ENCODE measurements around the gene PCDH17.

The PCDH17 gene

DNA sequence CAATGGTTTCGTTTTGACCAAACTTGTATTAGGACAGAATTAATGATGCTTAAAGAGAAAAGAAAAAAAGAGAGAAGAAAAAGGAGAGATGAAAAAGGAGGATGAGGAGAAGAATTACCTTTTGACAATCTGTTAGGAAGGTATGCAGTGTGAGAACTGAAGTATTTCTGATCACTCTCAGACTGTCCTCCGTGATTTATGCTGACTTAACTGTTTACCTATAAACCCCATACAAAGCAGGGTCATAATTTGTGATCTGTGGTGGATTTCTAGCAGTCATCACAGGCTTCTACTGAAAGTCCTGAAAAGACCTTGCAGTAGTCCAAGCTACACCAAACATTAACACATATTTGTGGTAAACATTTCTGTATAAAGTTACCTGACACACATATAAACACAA is 93.9 kb downstream of the PCDH17 start:
- Histone ChIP-seq H3K27me3 (ENCODE audit: insufficient read depth, poor library complexity, severe bottlenecking) (peaks cover 24% of the 10 kb centered on the region), H3K36me3 (ENCODE audit: low read depth) (no peaks in the 10 kb centered on the region), H3K4me1 (ENCODE audit: insufficient read depth, poor library complexity, severe bottlenecking) (no peaks in the 10 kb centered on the region), H3K9me3 (ENCODE audit: severe bottlenecking) (no peaks in the 10 kb centered on the region), H3K4me3 (ENCODE audit: severe bottlenecking) (no peak overlapping the region), H3K27ac (ENCODE audit: poor library complexity, severe bottlenecking) (no peak overlapping the region)
- TF ChIP-seq, protein P1, sequence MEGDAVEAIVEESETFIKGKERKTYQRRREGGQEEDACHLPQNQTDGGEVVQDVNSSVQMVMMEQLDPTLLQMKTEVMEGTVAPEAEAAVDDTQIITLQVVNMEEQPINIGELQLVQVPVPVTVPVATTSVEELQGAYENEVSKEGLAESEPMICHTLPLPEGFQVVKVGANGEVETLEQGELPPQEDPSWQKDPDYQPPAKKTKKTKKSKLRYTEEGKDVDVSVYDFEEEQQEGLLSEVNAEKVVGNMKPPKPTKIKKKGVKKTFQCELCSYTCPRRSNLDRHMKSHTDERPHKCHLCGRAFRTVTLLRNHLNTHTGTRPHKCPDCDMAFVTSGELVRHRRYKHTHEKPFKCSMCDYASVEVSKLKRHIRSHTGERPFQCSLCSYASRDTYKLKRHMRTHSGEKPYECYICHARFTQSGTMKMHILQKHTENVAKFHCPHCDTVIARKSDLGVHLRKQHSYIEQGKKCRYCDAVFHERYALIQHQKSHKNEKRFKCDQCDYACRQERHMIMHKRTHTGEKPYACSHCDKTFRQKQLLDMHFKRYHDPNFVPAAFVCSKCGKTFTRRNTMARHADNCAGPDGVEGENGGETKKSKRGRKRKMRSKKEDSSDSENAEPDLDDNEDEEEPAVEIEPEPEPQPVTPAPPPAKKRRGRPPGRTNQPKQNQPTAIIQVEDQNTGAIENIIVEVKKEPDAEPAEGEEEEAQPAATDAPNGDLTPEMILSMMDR (IDR thresholded peaks at IDR 0.05; ENCODE audit: poor library complexity, severe bottlenecking): no peak
- ATAC-seq (ENCODE audit: low read depth) (no peak), DNase-seq (ENCODE audit: low spot score) (no peak)

DNA sequence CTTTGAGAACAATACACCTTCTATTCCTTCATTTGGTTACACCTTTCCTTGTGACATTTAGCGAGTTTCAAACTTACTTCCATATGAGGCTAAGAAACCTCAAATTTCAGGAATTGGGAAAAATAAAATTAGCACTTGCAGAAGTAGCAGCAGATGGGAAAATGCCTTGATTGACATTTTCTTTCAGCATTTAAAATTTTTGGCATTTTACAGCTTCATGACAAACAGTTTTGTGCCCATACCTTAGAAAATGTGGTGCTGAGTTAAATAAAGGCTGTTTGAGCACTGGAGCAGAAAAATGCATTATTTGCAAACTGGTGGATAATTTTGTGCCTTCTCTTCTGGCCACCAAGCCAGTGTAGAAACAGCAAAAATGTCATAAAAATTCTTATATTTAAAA is 95.4 kb downstream of the PCDH17 start:
- H3K27ac ChIP-seq (ENCODE audit: poor library complexity, severe bottlenecking): no peak overlapping the region
- H3K4me3 ChIP-seq (ENCODE audit: severe bottlenecking): no peak overlapping the region
- H3K4me1 ChIP-seq (ENCODE audit: insufficient read depth, poor library complexity, severe bottlenecking): no peaks in the 10 kb centered on the region
- H3K9me3 ChIP-seq (ENCODE audit: severe bottlenecking): no peaks in the 10 kb centered on the region
- ATAC-seq (ENCODE audit: low read depth): no peak
- peaks cover 26% of the 10 kb centered on the region for H3K27me3 ChIP-seq (ENCODE audit: insufficient read depth, poor library complexity, severe bottlenecking)
- no peaks in the 10 kb centered on the region for H3K36me3 ChIP-seq (ENCODE audit: low read depth)
- DNase-seq (ENCODE audit: low spot score): no peak
- TF ChIP-seq, protein P1 (IDR thresholded peaks at IDR 0.05; ENCODE audit: poor library complexity, severe bottlenecking): no peak

DNA sequence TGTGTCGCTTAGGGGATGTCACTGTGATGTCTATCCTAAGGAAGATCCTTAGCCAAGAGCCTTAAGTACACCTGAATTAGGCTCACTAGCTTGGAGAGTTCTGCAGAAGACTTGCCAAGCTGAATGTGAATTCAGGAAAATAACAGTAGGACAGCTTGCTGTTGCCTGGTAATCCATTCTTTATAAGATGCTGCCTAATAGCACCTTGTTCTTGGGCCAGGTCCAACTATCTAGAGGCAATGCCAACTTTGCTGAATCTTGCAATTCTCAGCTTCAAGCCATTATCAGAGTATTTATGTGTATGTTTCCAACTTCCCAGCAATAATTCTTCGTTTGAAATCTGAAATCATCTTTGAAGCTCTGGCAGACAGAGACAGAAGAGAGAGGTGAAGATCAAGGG is 102.8 kb downstream of the PCDH17 start:
- H3K27ac ChIP-seq (ENCODE audit: poor library complexity, severe bottlenecking): no peak overlapping the region
- no peak overlapping the region for H3K4me3 ChIP-seq (ENCODE audit: severe bottlenecking)
- no peaks in the 10 kb centered on the region for H3K9me3 ChIP-seq (ENCODE audit: severe bottlenecking)
- H3K4me1 ChIP-seq (ENCODE audit: insufficient read depth, poor library complexity, severe bottlenecking): no peaks in the 10 kb centered on the region
- H3K27me3 ChIP-seq (ENCODE audit: insufficient read depth, poor library complexity, severe bottlenecking): peaks cover 12% of the 10 kb centered on the region
- TF ChIP-seq, protein P1 (IDR thresholded peaks at IDR 0.05; ENCODE audit: poor library complexity, severe bottlenecking): no peak
- no peaks in the 10 kb centered on the region for H3K36me3 ChIP-seq (ENCODE audit: low read depth)
- DNase-seq (ENCODE audit: low spot score): no peak
- ATAC-seq (ENCODE audit: low read depth): no peak

DNA sequence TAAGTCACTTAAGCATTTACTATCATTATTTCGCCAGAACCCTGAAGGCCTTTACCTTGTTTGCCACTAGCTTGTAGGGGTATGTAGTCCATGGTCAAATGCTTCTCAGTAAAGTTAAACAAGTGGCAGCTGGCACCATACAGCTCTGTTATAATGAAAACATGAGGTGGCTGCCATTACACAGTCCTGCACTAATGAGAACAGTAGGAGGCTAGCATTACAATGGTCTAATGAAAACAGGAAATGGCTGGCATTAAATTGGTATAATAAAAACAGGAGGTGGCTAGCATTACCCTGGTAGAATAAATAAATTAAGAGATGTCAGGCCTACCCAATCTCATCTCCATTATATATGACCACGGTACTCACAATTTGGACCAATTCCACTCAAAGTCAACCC is 107.5 kb downstream of the PCDH17 start:
- H3K4me1 ChIP-seq (ENCODE audit: insufficient read depth, poor library complexity, severe bottlenecking): no peaks in the 10 kb centered on the region
- H3K9me3 ChIP-seq (ENCODE audit: severe bottlenecking): no peaks in the 10 kb centered on the region
- H3K27me3 ChIP-seq (ENCODE audit: insufficient read depth, poor library complexity, severe bottlenecking): peaks cover 7% of the 10 kb centered on the region
- DNase-seq (ENCODE audit: low spot score): no peak
- TF ChIP-seq, protein P1 (IDR thresholded peaks at IDR 0.05; ENCODE audit: poor library complexity, severe bottlenecking): no peak
- no peak for ATAC-seq (ENCODE audit: low read depth)
- no peak overlapping the region for H3K4me3 ChIP-seq (ENCODE audit: severe bottlenecking)
- H3K36me3 ChIP-seq (ENCODE audit: low read depth): no peaks in the 10 kb centered on the region
- H3K27ac ChIP-seq (ENCODE audit: poor library complexity, severe bottlenecking): no peak overlapping the region

DNA sequence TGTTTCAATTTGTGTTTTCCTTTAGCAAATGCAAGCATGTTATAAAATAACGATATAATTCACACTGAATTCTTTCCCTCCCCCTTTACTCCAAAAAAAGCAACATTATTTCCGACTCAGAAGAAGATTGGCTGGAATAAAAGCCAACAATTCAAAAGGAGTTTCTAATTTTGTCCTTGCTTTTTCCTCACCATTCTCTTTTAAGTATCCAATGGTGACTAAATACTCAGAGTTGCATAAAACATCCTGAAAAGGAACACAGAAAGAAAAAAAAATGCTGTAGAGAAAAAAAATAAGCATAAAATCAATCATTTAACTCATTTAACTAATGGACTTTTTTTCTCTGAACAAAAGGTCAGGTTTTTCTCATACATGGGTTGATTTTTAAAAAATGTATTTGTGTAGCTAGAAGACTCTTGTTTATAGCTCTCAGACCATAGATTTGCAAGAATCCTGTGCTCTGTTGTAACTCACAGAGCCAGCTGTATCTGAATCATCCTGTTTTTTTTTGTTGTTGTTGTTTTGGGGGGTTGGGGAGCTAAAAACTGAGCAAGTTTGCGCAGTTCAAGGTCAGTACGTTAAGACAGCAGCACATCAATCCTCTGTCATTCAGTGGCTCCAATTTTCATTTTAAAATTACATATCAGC is 108.1 kb downstream of the PCDH17 start:
- no peak overlapping the region for H3K4me3 ChIP-seq (ENCODE audit: severe bottlenecking)
- no peak overlapping the region for H3K27ac ChIP-seq (ENCODE audit: poor library complexity, severe bottlenecking)
- TF ChIP-seq, protein P1 (IDR thresholded peaks at IDR 0.05; ENCODE audit: poor library complexity, severe bottlenecking): no peak
- ATAC-seq (ENCODE audit: low read depth): no peak
- no peaks in the 10 kb centered on the region for H3K9me3 ChIP-seq (ENCODE audit: severe bottlenecking)
- H3K36me3 ChIP-seq (ENCODE audit: low read depth): no peaks in the 10 kb centered on the region
- H3K4me1 ChIP-seq (ENCODE audit: insufficient read depth, poor library complexity, severe bottlenecking): no peaks in the 10 kb centered on the region
- peaks cover 7% of the 10 kb centered on the region for H3K27me3 ChIP-seq (ENCODE audit: insufficient read depth, poor library complexity, severe bottlenecking)
- no peak for DNase-seq (ENCODE audit: low spot score)

All from RWPE2 (cell line).